GM21619 (cell line): ENCODE measurements around the gene TCF25.
A peak's percentile ranks its signal among the peaks of the same experiment; 100 is the strongest.

Source experiments
- ATAC-seq: cut with Tn5 transposase; IDR thresholded peaks from one replicate; pipeline ENCODE4 v1.9.1; 2021; ENCODE audit not compliant: unreplicated experiment

The TCF25 gene

DNA sequence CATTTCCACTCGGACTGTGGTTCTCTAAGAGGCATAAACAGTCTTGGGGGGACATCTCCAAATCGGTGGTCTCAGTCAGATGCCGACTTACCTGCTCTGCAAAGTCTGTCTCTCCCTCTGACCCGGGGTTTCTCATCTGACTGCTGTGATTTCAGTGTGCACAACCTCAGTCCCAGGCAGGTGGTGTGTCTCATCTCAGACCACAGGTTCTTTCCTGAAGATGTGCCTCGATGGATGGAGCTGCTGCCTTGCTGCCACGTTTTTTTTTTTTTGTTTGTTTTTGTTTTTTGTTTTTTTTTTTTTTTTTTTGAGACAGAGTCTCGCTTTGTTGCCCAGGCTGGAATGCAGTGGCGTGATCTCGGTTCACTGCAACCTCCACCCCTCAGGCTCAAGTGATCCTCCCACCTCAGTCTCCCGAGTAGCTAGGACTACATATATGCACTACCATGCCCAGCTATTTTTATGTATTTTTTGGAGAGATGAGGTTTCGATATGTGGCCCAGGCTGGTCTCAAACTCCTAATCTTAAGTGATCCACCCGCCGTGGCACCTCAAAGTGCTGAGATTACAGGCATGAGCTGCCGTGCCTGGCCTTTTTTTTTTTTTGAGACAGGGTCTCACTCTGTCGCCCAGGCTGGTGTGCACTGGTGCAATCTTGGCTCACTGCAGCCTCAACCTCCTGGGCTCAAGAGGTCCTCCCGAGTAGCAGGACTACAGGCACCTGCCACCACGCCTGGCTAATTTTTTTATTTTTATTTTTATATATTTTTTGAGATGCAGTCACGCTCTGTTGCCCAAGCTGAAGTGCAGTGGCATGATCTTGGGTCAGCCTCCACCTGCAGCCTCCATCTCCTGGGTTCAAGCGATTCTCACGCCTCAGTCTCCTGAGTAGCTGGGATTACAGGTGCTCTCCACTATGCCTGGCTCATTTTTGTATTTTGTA, 29.7 kb upstream of the TCF25 start:
- no peak for ATAC-seq

DNA sequence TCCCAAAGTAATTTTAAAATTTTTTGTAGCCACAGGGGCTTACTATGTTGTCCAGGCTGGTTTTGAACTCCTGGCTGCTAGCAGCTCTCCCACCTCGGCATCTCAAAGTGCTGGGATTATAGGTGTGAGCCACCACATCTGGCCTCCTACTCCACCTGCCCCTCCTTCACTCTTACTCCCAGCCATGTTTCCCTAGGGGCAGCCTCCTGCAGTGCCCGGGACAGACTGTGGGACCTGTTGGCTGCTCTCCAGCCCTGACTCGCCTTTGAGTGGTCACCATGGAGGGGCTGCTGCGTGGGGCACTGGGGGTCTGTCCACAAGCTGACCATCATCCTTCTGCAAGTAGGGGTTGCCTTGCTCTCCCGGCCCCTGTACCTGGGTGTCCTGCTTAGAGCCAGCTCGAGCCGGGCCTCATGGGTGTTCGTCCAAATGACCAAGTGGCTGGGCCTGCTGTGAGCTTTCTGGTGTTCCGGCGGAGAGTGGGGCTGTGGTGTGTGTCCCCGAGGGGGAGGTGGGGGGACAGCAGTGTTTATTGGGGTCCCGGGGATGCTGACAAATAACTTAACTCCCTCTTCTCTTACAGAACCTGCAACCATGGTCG, 28.6 kb upstream of the TCF25 start:
- no peak for ATAC-seq

- no peak for ATAC-seq
Measured at GRCh38 chr16:89845417-89845816, 28.0 kb upstream of the TCF25 start.

GRCh38 chr16:89847051-89847939, 26.1 kb upstream of the TCF25 start:
- ATAC-seq: no peak

- no peak for ATAC-seq
Measured at GRCh38 chr16:89847940-89848297, 25.5 kb upstream of the TCF25 start.

- no peak for ATAC-seq
Measured at GRCh38 chr16:89848974-89849373, 24.4 kb upstream of the TCF25 start.

DNA sequence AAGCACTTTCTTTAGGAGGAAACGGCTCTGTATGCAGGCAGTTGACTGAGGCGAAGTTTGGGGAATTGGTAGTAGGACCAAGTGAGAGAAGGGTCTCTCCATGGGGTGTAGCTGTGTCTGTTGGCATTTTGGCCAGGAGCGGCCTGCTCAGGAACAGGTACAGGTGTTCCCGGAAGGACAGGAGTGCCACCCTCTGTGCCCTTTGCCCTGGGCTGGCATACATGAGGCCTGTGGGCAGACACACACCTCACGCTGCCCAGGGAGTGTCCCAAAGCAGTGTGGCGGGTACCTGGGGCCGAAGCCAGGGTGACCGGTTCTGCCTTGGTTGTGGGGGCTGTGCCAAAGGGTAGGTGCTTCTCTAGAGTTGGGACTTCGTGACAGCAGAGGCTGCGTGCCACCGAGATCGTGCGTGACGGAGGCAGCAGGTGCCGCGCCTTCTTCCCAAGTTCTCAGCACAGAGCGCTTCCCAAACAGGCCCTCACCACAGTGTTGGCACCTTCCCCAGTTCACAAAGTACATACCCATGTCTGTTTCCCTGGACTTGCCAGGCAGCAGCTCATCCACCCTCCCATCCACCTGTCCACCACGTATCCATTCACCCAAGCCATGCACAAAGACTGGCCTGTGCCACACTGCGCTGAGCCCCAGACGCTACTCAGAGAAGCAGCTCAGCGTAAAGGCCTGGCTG, 19.9 kb upstream of the TCF25 start:
- no peak for ATAC-seq

DNA sequence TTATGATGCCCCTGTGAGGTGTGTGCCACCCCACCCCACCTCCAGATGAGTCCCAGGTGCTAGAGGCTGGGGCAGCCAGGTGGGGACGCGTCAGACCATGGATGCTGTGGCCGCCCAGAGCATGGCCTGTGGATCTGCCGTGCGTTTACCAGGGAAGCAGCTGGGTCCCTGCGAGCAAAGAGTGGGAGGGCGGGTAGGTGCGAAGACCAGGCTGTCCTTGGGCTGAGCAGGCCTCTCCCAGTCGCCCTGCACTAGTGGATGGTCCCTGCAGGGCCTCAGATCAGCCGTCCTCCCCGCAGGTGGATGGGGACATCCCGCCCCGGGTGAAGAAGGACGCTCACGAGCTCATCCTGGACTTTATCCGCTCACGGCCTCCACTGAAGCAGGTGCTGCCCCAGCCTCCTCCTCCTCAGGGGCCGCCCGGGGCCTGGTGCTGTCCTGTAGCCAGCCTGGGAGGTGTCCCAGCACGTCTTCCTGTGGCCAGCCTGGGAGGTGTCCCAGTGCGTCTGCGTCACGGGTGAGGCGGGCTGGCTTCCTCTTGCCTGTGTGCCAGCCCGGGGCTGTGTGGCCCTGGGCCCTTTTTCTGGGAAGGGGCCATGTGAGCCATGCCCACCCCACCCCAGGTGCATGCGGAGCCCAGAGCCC, 18.0 kb upstream of the TCF25 start:
- no peak for ATAC-seq

DNA sequence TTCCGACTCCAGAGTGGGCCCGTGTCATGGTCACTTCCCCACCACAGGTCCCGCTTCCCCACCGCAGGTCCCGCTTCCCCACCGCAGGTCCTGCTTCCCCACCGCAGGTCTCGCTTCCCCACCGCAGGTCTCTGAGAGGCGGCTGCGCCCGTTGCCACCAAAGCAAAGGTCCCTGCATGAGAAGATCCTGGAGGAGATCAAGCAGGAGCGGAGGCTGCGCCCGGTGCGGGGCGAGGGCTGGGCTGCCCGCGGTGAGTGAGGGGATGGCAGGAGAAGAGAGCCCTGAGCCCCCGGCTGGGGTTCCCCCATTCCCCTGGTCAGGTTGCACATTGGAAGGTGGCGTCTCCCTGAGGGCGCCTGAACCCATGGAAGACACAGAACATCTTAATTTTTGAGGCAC, 17.4 kb upstream of the TCF25 start:
- no peak for ATAC-seq

DNA sequence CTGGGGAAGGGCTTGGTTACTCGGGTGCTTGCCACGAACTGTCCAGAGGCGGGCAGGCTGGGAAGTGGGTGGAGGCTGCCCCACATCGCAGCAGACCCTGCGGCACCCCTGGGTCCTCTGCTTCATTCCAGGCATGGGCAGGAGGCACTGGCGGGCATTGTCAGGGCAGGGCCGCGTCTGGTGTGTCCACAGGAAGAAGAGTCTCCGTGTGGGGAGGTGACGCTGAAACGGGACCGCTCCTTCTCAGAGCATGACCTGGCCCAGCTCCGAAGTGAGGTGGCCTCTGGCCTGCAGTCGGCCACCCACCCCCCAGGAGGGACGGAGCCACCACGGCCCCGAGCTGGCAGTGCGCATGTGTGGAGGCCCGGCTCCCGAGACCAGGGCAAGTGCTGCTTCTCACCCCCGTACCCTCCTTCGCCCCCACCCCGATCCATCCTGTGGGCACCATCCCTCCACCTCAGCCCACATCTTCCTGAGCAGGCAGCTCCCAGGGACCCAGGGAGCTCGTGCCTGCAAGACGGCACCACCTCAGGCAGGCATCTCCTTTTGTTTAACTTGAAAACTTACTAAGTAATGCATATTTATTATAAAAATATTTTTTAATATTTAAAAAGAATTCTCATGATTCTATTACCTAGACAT, 14.3 kb upstream of the TCF25 start:
- no peak for ATAC-seq

- ATAC-seq: no peak
Measured at GRCh38 chr16:89859615-89860007, 13.8 kb upstream of the TCF25 start.

DNA sequence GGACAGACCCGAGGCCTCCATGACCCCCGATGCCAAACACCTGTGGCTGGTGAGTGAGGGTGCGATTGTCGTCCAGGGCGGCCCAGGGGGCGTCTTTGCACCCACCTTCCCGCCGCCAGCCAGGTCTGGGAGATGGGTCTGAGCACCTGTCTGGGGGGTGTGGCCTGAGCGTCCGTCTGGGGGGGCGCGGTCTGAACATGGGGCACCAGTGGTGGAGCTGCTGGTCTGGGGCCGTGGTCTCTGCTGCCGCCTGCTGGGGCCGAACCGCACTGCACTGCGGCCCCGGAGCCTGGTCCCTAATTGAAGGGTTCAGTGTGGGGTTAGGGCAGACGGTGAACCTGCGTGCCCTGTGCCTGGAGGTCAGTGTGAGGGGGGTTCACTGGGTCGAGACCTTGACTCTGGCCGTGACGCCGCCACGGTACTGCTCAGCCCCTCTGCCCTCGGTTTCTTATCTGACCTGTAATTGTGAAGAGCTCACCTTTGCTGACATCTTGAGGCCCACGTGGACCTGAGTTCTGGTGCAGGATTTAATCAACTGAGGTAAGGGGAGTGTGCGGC, 12.6 kb upstream of the TCF25 start:
- no peak for ATAC-seq

DNA sequence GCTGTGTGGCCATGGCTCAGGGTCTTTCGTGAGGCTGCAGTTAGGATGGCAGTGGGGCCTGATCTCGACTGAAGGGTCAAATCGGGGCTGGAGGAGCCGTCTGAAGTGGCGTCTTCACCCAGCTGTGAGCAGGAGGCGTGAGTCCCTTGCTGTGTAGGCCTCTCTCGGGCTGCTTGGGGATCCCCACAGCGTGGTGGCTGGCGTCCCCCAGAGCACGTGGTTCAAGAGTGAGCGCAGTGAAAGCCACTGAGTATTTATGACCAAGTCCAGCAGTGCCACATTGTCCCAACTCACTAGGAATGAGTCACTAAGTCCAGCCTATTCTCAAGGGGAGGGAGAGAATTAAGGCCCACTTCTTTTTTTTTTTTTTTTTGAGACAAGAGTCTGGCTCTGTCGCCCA, 11.7 kb upstream of the TCF25 start:
- no peak for ATAC-seq

GRCh38 chr16:89862732-89863131, 10.7 kb upstream of the TCF25 start:
- no peak for ATAC-seq

- ATAC-seq: peak; percentile 78
Measured at GRCh38 chr16:89863741-89864526, 9.5 kb upstream of the TCF25 start.

DNA sequence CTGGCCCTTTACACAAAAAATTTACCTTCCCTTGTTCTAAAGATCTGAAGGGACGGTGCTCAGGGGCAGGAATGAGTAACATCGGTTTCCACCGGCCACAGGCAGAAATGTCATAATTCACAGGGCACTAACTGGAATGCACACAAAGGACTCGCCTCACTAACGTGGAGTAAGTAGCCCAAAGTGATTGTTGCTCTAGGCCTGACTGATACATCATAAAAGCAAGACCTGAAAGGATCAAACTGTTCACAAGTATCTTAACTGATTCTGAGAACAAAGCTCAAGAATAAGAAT, 8.9 kb upstream of the TCF25 start:
- ATAC-seq: peak; percentile 13

- no peak for ATAC-seq
Measured at GRCh38 chr16:89867918-89868317, 5.5 kb upstream of the TCF25 start.

DNA sequence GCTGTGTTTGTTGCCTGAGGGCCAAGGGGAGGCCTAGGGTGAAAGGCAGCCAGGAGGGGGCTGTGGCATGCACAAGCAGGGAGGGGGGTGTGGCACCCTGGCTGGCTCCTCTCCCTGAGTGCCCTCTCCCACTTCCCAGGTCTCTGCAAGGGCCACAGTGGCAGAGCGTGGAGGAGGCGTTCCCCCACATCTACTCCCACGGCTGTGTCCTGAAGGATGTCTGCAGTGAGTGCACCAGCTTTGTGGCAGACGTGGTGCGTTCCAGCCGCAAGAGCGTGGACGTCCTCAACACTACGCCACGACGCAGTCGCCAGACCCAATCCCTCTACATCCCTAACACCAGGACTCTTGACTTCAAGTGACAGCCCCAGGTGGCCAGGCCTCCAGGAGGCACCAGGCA, 3.5 kb upstream of the TCF25 start:
- no peak for ATAC-seq

- ATAC-seq: no peak
Measured at GRCh38 chr16:89870440-89870839, 3.0 kb upstream of the TCF25 start.
